Effector memory CD8-positive, alpha-beta T cell (primary cell): Measurements from ENCODE around the gene STOX1.
"Not testable (repeated sequence)": the region's sequence is repeated elsewhere in the genome, so short reads cannot be mapped to it uniquely, and the experiment has no call there.

Experiments used
- ATAC-seq: fragments of 150-1000 bp; cut with Tn5 transposase; replicated peaks from 2 replicates; pipeline ENCODE4 v1.10.0; 2021; ENCODE audit warnings: mild to moderate bottlenecking, moderate library complexity
- DNase-seq, 3 experiments: peaks; one replicate each; pipeline ENCODE4 v3.0.0; 2021
- H3K27ac Mint-ChIP-seq, 2 donors: one replicate each; pipeline ENCODE4 v1.8.0; 2022; ENCODE audit warnings: mild to moderate bottlenecking in 2 of 2, mixed read lengths in 2 of 2, moderate library complexity in 2 of 2
- H3K27me3 Mint-ChIP-seq, 2 donors: one replicate each; pipeline ENCODE4 v1.8.0; 2022; ENCODE audit warnings: mixed read lengths in 2 of 2
- H3K36me3 Mint-ChIP-seq: one replicate; pipeline ENCODE4 v1.8.0; 2022; ENCODE audit warnings: mild to moderate bottlenecking, moderate library complexity, mixed read lengths; ENCODE audit not compliant: insufficient read depth
- H3K4me1 Mint-ChIP-seq, 2 donors: one replicate each; pipeline ENCODE4 v1.8.0; 2022; ENCODE audit warnings: low read depth in 2 of 2, mixed read lengths in 2 of 2
- H3K4me3 Mint-ChIP-seq, 2 donors: one replicate each; pipeline ENCODE4 v1.8.0; 2022; ENCODE audit warnings: mild to moderate bottlenecking in 2 of 2, mixed read lengths in 2 of 2, moderate library complexity in 2 of 2
- H3K9me3 Mint-ChIP-seq, 2 donors: one replicate each; pipeline ENCODE4 v1.8.0; 2022; ENCODE audit warnings: mixed read lengths in 2 of 2

Gene STOX1

GRCh38 chr10:68848806-68849205, 21.5 kb downstream of the STOX1 start:
- DNase-seq (no peak), ATAC-seq (no peak)
- Mint-ChIP-seq H3K36me3 (no peaks in the 10 kb centered on the region), H3K4me1 (no peaks in the 10 kb centered on the region), H3K27ac (no peak overlapping the region), H3K9me3 (no peaks in the 10 kb centered on the region), H3K4me3 (no peak overlapping the region), H3K27me3 (no peaks in the 10 kb centered on the region)

GRCh38 chr10:68856352-68856751, 29.0 kb downstream of the STOX1 start:
- Mint-ChIP-seq H3K36me3 (no peaks in the 10 kb centered on the region), H3K4me3 (no peak overlapping the region), H3K27me3 (peaks cover 0 to 5% of the 10 kb centered on the region in 2 donors), H3K27ac (no peak overlapping the region), H3K4me1 (no peaks in the 10 kb centered on the region), H3K9me3 (peaks cover 3 to 5% of the 10 kb centered on the region in 2 donors)
- ATAC-seq, result no peak
- no peak for DNase-seq

GRCh38 chr10:68857005-68857404, 29.7 kb downstream of the STOX1 start:
- H3K4me3 Mint-ChIP-seq, result no peak overlapping the region
- ATAC-seq, result no peak
- peaks cover 0 to 5% of the 10 kb centered on the region in 2 donors for H3K27me3 Mint-ChIP-seq
- H3K9me3 Mint-ChIP-seq, result peaks cover 3 to 5% of the 10 kb centered on the region in 2 donors
- no peak overlapping the region for H3K27ac Mint-ChIP-seq
- no peaks in the 10 kb centered on the region for H3K36me3 Mint-ChIP-seq
- H3K4me1 Mint-ChIP-seq, result no peaks in the 10 kb centered on the region
- no peak for DNase-seq

- ATAC-seq (no peak), DNase-seq (no peak)
- peaks cover 5 to 7% of the 10 kb centered on the region in 2 donors for H3K9me3 Mint-ChIP-seq
- H3K36me3 Mint-ChIP-seq, result no peaks in the 10 kb centered on the region
- H3K27me3 Mint-ChIP-seq, result no peaks in the 10 kb centered on the region
- no peak overlapping the region for H3K4me3 Mint-ChIP-seq
- H3K4me1 Mint-ChIP-seq, result no peaks in the 10 kb centered on the region
- no peak overlapping the region for H3K27ac Mint-ChIP-seq
Observed at GRCh38 chr10:68861253-68861652, 33.9 kb downstream of the STOX1 start.

GRCh38 chr10:68864611-68865010, 37.3 kb downstream of the STOX1 start:
- Mint-ChIP-seq H3K27me3 (no peaks in the 10 kb centered on the region), H3K4me1 (no peaks in the 10 kb centered on the region), H3K27ac (no peak overlapping the region), H3K36me3 (no peaks in the 10 kb centered on the region), H3K4me3 (no peak overlapping the region), H3K9me3 (peaks cover 2 to 4% of the 10 kb centered on the region in 2 donors)
- DNase-seq (no peak), ATAC-seq (no peak)

GRCh38 chr10:68868173-68868572, 40.8 kb downstream of the STOX1 start:
- not testable (repeated sequence) for H3K27ac Mint-ChIP-seq, H3K4me3 Mint-ChIP-seq, DNase-seq, H3K27me3 Mint-ChIP-seq, H3K9me3 Mint-ChIP-seq, H3K36me3 Mint-ChIP-seq, ATAC-seq, H3K4me1 Mint-ChIP-seq

GRCh38 chr10:68869623-68870022, 42.3 kb downstream of the STOX1 start:
- DNase-seq, result no peak
- Mint-ChIP-seq H3K36me3 (no peaks in the 10 kb centered on the region), H3K27ac (no peak overlapping the region), H3K9me3 (no peaks in the 10 kb centered on the region), H3K27me3 (no peaks in the 10 kb centered on the region), H3K4me3 (no peak overlapping the region), H3K4me1 (no peaks in the 10 kb centered on the region)
- no peak for ATAC-seq

- Mint-ChIP-seq H3K27me3 (no peaks in the 10 kb centered on the region), H3K36me3 (no peaks in the 10 kb centered on the region), H3K4me3 (no peak overlapping the region), H3K27ac (no peak overlapping the region), H3K9me3 (no peaks in the 10 kb centered on the region), H3K4me1 (no peaks in the 10 kb centered on the region)
- ATAC-seq, result no peak
- no peak for DNase-seq
Observed at GRCh38 chr10:68870061-68870460, 42.7 kb downstream of the STOX1 start.

- H3K9me3 Mint-ChIP-seq, result no peaks in the 10 kb centered on the region
- peak overlapping the region in 1 of 2 donors; percentile 26 for H3K27ac Mint-ChIP-seq
- no peaks in the 10 kb centered on the region for H3K36me3 Mint-ChIP-seq
- H3K27me3 Mint-ChIP-seq, result no peaks in the 10 kb centered on the region
- H3K4me1 Mint-ChIP-seq, result no peaks in the 10 kb centered on the region
- ATAC-seq, result no peak
- no peak for DNase-seq
- no peak overlapping the region for H3K4me3 Mint-ChIP-seq
Observed at GRCh38 chr10:68870545-68871104, 43.3 kb downstream of the STOX1 start.

- no peak overlapping the region for H3K4me3 Mint-ChIP-seq
- no peak for ATAC-seq
Observed at GRCh38 chr10:68871105-68871711, 43.9 kb downstream of the STOX1 start.

GRCh38 chr10:68871731-68872342, 44.5 kb downstream of the STOX1 start:
- no peaks in the 10 kb centered on the region for H3K4me1 Mint-ChIP-seq
- H3K27ac Mint-ChIP-seq, result no peak overlapping the region
- H3K9me3 Mint-ChIP-seq, result no peaks in the 10 kb centered on the region
- H3K4me3 Mint-ChIP-seq, result no peak overlapping the region
- DNase-seq (no peak), ATAC-seq (no peak)
- H3K36me3 Mint-ChIP-seq, result no peaks in the 10 kb centered on the region
- no peaks in the 10 kb centered on the region for H3K27me3 Mint-ChIP-seq

More at GRCh38 chr10:68871105-68871711, 43.9 kb downstream of the STOX1 start:
- no peaks in the 10 kb centered on the region for H3K9me3 Mint-ChIP-seq
- H3K27me3 Mint-ChIP-seq, result no peaks in the 10 kb centered on the region
- H3K27ac Mint-ChIP-seq, result peak overlapping the region in 1 of 2 donors; percentile 26
- no peaks in the 10 kb centered on the region for H3K4me1 Mint-ChIP-seq
- no peaks in the 10 kb centered on the region for H3K36me3 Mint-ChIP-seq
- DNase-seq, result no peak

- Mint-ChIP-seq H3K27me3 (no peaks in the 10 kb centered on the region), H3K36me3 (no peaks in the 10 kb centered on the region)
Observed at GRCh38 chr10:68876246-68877138, 49.2 kb downstream of the STOX1 start.

GRCh38 chr10:68877482-68878110, 50.3 kb downstream of the STOX1 start:
- Mint-ChIP-seq H3K4me1 (no peaks in the 10 kb centered on the region), H3K36me3 (no peaks in the 10 kb centered on the region), H3K9me3 (no peaks in the 10 kb centered on the region), H3K4me3 (no peak overlapping the region), H3K27me3 (no peaks in the 10 kb centered on the region), H3K27ac (no peak overlapping the region)
- no peak for DNase-seq
- no peak for ATAC-seq

More at GRCh38 chr10:68876246-68877138, 49.2 kb downstream of the STOX1 start:
- no peak for ATAC-seq
- Mint-ChIP-seq H3K9me3 (no peaks in the 10 kb centered on the region), H3K4me3 (no peak overlapping the region), H3K27ac (no peak overlapping the region), H3K4me1 (no peaks in the 10 kb centered on the region)
- no peak for DNase-seq
